B cell (primary cell): Measurements from ENCODE around the gene CAPG. TPM values are rescaled to one million over a fixed set of nuclear protein-coding genes. Genes with fewer than 3 reads are reported as not detected.

Experiments used
- ATAC-seq: fragments of 200-7000 bp; cut with Tn5 transposase; one replicate; pipeline ENCODE4 v1.10.0; 2021; ENCODE audit warnings: low read depth, mild to moderate bottlenecking, moderate number of reproducible peaks, moderate library complexity
- CTCF ChIA-PET: fragments of 350-600 bp; sonication (Branson Sonifier 250); formaldehyde crosslinking; loops from one replicate; lab custom pipeline; 2021; ENCODE audit warnings: antibody characterized with exemption, inconsistent platforms; lab: Charles Lee
- POLR2A ChIA-PET: fragments of 350-600 bp; sonication (Branson Sonifier 250); formaldehyde crosslinking; loops from one replicate; lab custom pipeline; 2021; ENCODE audit warnings: antibody characterized with exemption; lab: Charles Lee
- DNase-seq: peaks from one replicate; pipeline ENCODE4 v3.0.0; 2013
- H2AFZ ChIP-seq: 2 replicates; pipeline ENCODE4 v1.6.1; 2012; ENCODE audit warnings: mild to moderate bottlenecking, low read depth, low read length; ENCODE audit not compliant: insufficient read depth, poor library complexity, severe bottlenecking
- H3K27ac ChIP-seq, 2 donors: 1 replicate in 1 of 2; 2 replicates in 1 of 2; pipeline ENCODE4 v1.5.1; 2012 to 2013; ENCODE audit warnings: low read length in 2 of 2, mild to moderate bottlenecking in 2 of 2, moderate library complexity in 1 of 2
- H3K27me3 ChIP-seq, 4 experiments: fragments of 200-600 bp in 1 of 4; sonication (generic) in 1 of 4; replicated peaks in 1 of 4; 1 replicate in 2 of 4; 2 replicates in 2 of 4; pipeline versions ENCODE4 v1.6.1 to v1.7.0; 2013 to 2016; ENCODE audit warnings: low read length in 3 of 4, mild to moderate bottlenecking in 2 of 4, mixed read lengths in 1 of 4, moderate library complexity in 1 of 4; ENCODE audit not compliant: insufficient read depth in 4 of 4, control insufficient read depth in 3 of 4; ENCODE audit errors: control extremely low read depth in 1 of 4
- H3K36me3 ChIP-seq, 2 experiments: replicated peaks in 1 of 2; 1 replicate in 1 of 2; 2 replicates in 1 of 2; pipeline versions ENCODE4 v1.6.1 to v1.7.1; 2013; ENCODE audit warnings: low read length in 1 of 2; ENCODE audit not compliant: insufficient read depth in 2 of 2, control insufficient read depth in 1 of 2; ENCODE audit errors: control extremely low read depth in 1 of 2, extremely low read depth in 1 of 2
- H3K4me1 ChIP-seq, 2 donors: fragments of 200-600 bp in 1 of 2; sonication (generic) in 1 of 2; 1 replicate in 1 of 2; 2 replicates in 1 of 2; pipeline versions ENCODE4 v1.5.1 to v1.6.1; 2013 to 2017; ENCODE audit warnings: low read length in 2 of 2; ENCODE audit not compliant: control insufficient read depth in 2 of 2, insufficient read depth in 2 of 2
- H3K4me2 ChIP-seq: replicated peaks from 2 replicates; pipeline ENCODE3; 2012; ENCODE audit warnings: mild to moderate bottlenecking, low read depth, low read length; ENCODE audit not compliant: poor library complexity, severe bottlenecking
- H3K4me3 ChIP-seq, 5 experiments: fragments of 200-600 bp in 1 of 5; sonication (generic) in 1 of 5; 1 replicate in 3 of 5; 2 replicates in 2 of 5; pipeline versions ENCODE4 v1.5.1 to v1.7.0; 2011 to 2016; ENCODE audit warnings: low read length in 4 of 5, mild to moderate bottlenecking in 4 of 5, low read depth in 2 of 5, control low read depth in 1 of 5, moderate library complexity in 1 of 5; ENCODE audit not compliant: insufficient read depth in 1 of 5; ENCODE audit errors: control extremely low read depth in 1 of 5, extremely low read depth in 1 of 5
- H3K79me2 ChIP-seq: fragments of 200-600 bp; sonication (generic); one replicate; pipeline ENCODE4 v1.6.0; 2016; ENCODE audit warnings: low read length; ENCODE audit not compliant: control insufficient read depth, insufficient read depth
- H3K9ac ChIP-seq: fragments of 200-600 bp; sonication (generic); 2 replicates; pipeline ENCODE4 v1.6.1; 2017; ENCODE audit warnings: mild to moderate bottlenecking, low read length, moderate library complexity
- H3K9me3 ChIP-seq, 3 donors: one replicate each; pipeline versions ENCODE4 v1.6.1 to v1.7.1; 2013; ENCODE audit warnings: low read length in 2 of 3; ENCODE audit not compliant: control insufficient read depth in 2 of 3, insufficient read depth in 1 of 3; ENCODE audit errors: control extremely low read depth in 1 of 3
- H4K20me1 ChIP-seq: 2 replicates; pipeline ENCODE4 v1.6.0; 2012; ENCODE audit warnings: mild to moderate bottlenecking, low read length; ENCODE audit not compliant: insufficient read depth, control insufficient read depth, poor library complexity, severe bottlenecking
- H3K27ac Mint-ChIP-seq: one replicate; pipeline ENCODE4 v1.8.0; 2021; ENCODE audit warnings: mixed read lengths
- H3K27me3 Mint-ChIP-seq: one replicate; pipeline ENCODE4 v1.8.0; 2021; ENCODE audit warnings: mixed read lengths
- H3K4me1 Mint-ChIP-seq: one replicate; pipeline ENCODE4 v1.8.0; 2021; ENCODE audit warnings: mixed read lengths
- H3K4me3 Mint-ChIP-seq: one replicate; pipeline ENCODE4 v1.8.0; 2021; ENCODE audit warnings: mixed read lengths
- H3K9me3 Mint-ChIP-seq: one replicate; pipeline ENCODE4 v1.8.0; 2022; ENCODE audit warnings: mixed read lengths; ENCODE audit not compliant: insufficient read depth
- CTCF ChIP-seq: fragments of 200-600 bp; IDR thresholded peaks from one replicate; pipeline ENCODE4 v1.8.0; 2022; ENCODE audit warnings: antibody characterized with exemption, mild to moderate bottlenecking
- EZH2 ChIP-seq: IDR thresholded peaks from 2 replicates; pipeline ENCODE4 v1.6.1; 2012; ENCODE audit warnings: borderline replicate concordance, low read depth, mild to moderate bottlenecking, moderate library complexity, low read length; ENCODE audit not compliant: insufficient read depth, poor library complexity, severe bottlenecking
- WGBS: methylation state at CpG from one replicate; pipeline ENCODE4 v1.1.5; 2013; ENCODE audit warnings: missing lambda C conversion rate; ENCODE audit not compliant: insufficient coverage; 5-methylcytosine and 5-hydroxymethylcytosine counted together
- intact Hi-C: fragments of 100-400 bp; cut with micrococcal nuclease; formaldehyde crosslinking; loops from one replicate; pipeline ENCODE4 v1.10.0; 2022
- polyA plus RNA-seq: library from polyadenylated mRNA; depleted of rRNA; stranded (reverse); fragments of >200 nt; gene quantifications from 2 replicates; pipeline ENCODE4 v1.2.3, GENCODE V29; 2012
- total RNA-seq, 2 donors: library from RNA; stranded (reverse); fragments of 120-200 nt in 1 of 2; gene quantifications; 1 replicate in 1 of 2; 2 replicates in 1 of 2; pipeline versions ENCODE4 v1.2.3 to v1.2.4, GENCODE V29; 2013 to 2022

Gene CAPG
- total and polyA plus RNA-seq, 2 donors (not counting 1 experiment from before 2014, with no cell fraction given): 158 to 210 TPM

- Histone ChIP-seq H3K36me3 (no peaks in the 10 kb centered on the region), H3K4me3 (no peak overlapping the region), H3K4me1 (no peaks in the 10 kb centered on the region), H4K20me1 (no peaks in the 10 kb centered on the region), H3K27me3 (peaks cover 0 to 3% (median 0%) of the 10 kb centered on the region in 4 experiments), H3K79me2 (no peaks in the 10 kb centered on the region), H2AFZ (no peak overlapping the region), H3K9ac (no peak overlapping the region), H3K4me2 (no peak overlapping the region), H3K9me3 (peaks cover 0 to 3% (median 0%) of the 10 kb centered on the region in 3 donors), H3K27ac (no peak overlapping the region)
- no peak for DNase-seq
- WGBS: 93% methylated on average over 5 of the region's 6 CpGs
- Mint-ChIP-seq H3K27me3 (no peaks in the 10 kb centered on the region), H3K9me3 (no peaks in the 10 kb centered on the region), H3K4me1 (no peaks in the 10 kb centered on the region), H3K4me3 (no peak overlapping the region), H3K27ac (no peak overlapping the region)
- ChIA-PET CTCF (interaction anchor here (0.6 kb wide), 1 partner anchor 179 kb away, joined by 3 read pairs; no protein-coding TSS in a partner anchor), POLR2A (no interaction called here)
- intact Hi-C loops: no loop called here
- ATAC-seq: no peak
- TF ChIP-seq CTCF (no peak), EZH2 (no peak)
Measured at GRCh38 chr2:85444629-85445172, 34.5 kb upstream of the CAPG start.

- H3K27ac Mint-ChIP-seq: no peak overlapping the region
Measured at GRCh38 chr2:85441864-85442263, 31.7 kb upstream of the CAPG start.

More at GRCh38 chr2:85441864-85442263, 31.7 kb upstream of the CAPG start:
- peaks cover 14 to 16% of the 10 kb centered on the region in 2 donors for H3K4me1 ChIP-seq
- no peaks in the 10 kb centered on the region for H3K9me3 ChIP-seq
- H3K9ac ChIP-seq: no peak overlapping the region
- ATAC-seq (no peak), DNase-seq (no peak)
- Mint-ChIP-seq H3K4me1 (peaks cover 17% of the 10 kb centered on the region), H3K9me3 (no peaks in the 10 kb centered on the region), H3K4me3 (no peak overlapping the region), H3K27me3 (no peaks in the 10 kb centered on the region)
- TF ChIP-seq EZH2 (no peak), CTCF (no peak)
- CTCF ChIA-PET: interaction anchor here (1.5 kb wide), 1 partner anchor 21 kb away, joined by 5 read pairs; no protein-coding TSS in a partner anchor
- WGBS: 69% methylated on average over 2 of the region's 4 CpGs
- intact Hi-C loops: no loop called here
- peaks cover 0 to 3% (median 0%) of the 10 kb centered on the region in 4 experiments for H3K27me3 ChIP-seq
- no peaks in the 10 kb centered on the region for H3K79me2 ChIP-seq
- no peak overlapping the region for H3K4me2 ChIP-seq
- no peaks in the 10 kb centered on the region for H3K36me3 ChIP-seq
- POLR2A ChIA-PET: interaction anchor here (0.6 kb wide), 1 partner anchor 92 kb away, joined by 5 read pairs; no protein-coding TSS in a partner anchor
- no peak overlapping the region for H3K4me3 ChIP-seq
- H4K20me1 ChIP-seq: no peaks in the 10 kb centered on the region
- no peak overlapping the region for H2AFZ ChIP-seq
- H3K27ac ChIP-seq: no peak overlapping the region
